MCF 10A (cell line): Measurements from ENCODE around the gene FBXO15. TPM values are rescaled to one million over a fixed set of nuclear protein-coding genes. Genes with fewer than 3 reads are reported as not detected.

Source experiments
- BruUV-seq: library from RNA; stranded (reverse); fragments of 400-500 nt; replicated peaks from 2 replicates; lab custom pipeline; 2021; lab: Mats Ljungman, UMichigan
- CTCF ChIA-PET: fragments of 300-600 bp; sonication (Branson Sonifier 250); formaldehyde crosslinking; extraction: SDS; loops from one replicate; lab custom pipeline; 2021; ENCODE audit warnings: antibody characterized with exemption, inconsistent platforms; lab: Yijun Ruan, JAX
- POLR2A ChIA-PET: fragments of 300-600, 350-650 bp; sonication (Branson Sonifier 250); formaldehyde crosslinking; extraction: SDS; loops from one replicate; lab custom pipeline; 2020; ENCODE audit warnings: antibody characterized with exemption, inconsistent platforms; lab: Yijun Ruan, JAX
- DNase-seq: peaks from one replicate; pipeline ENCODE4 v3.0.0-alpha.2; 2018; ENCODE audit not compliant: unreplicated experiment
- H3K27ac Mint-ChIP-seq: one replicate; pipeline ENCODE4 v1.8.0; 2022; ENCODE audit warnings: mild to moderate bottlenecking, low read depth, mixed read lengths; ENCODE audit not compliant: unreplicated experiment
- H3K27me3 Mint-ChIP-seq: one replicate; pipeline ENCODE4 v1.8.0; 2022; ENCODE audit warnings: mixed read lengths; ENCODE audit not compliant: insufficient read depth, unreplicated experiment
- H3K36me3 Mint-ChIP-seq: one replicate; pipeline ENCODE4 v1.8.0; 2022; ENCODE audit warnings: mild to moderate bottlenecking, moderate library complexity, mixed read lengths; ENCODE audit not compliant: insufficient read depth, unreplicated experiment
- H3K4me1 Mint-ChIP-seq: one replicate; pipeline ENCODE4 v1.8.0; 2022; ENCODE audit warnings: mixed read lengths; ENCODE audit not compliant: insufficient read depth, unreplicated experiment
- H3K4me3 Mint-ChIP-seq: one replicate; pipeline ENCODE4 v1.8.0; 2022; ENCODE audit warnings: mild to moderate bottlenecking, moderate library complexity, mixed read lengths; ENCODE audit not compliant: unreplicated experiment
- H3K9me3 Mint-ChIP-seq: one replicate; pipeline ENCODE4 v1.8.0; 2022; ENCODE audit warnings: mixed read lengths; ENCODE audit not compliant: unreplicated experiment
- CTCF ChIP-seq: fragments of 200-600 bp; IDR thresholded peaks from one replicate; pipeline ENCODE4 v1.8.0; 2022; ENCODE audit warnings: antibody characterized with exemption, mild to moderate bottlenecking; ENCODE audit not compliant: unreplicated experiment
- intact Hi-C: fragments of 100-400 bp; cut with micrococcal nuclease; formaldehyde crosslinking; loops from 2 replicates; pipeline ENCODE4 v1.14.1; 2022
- total RNA-seq: library from RNA; stranded (reverse); gene quantifications from 2 replicates; pipeline ENCODE4 v1.2.3, GENCODE V29; 2022

The FBXO15 gene
- total RNA-seq, 1 experiment from 2014 or later = 0.79 TPM

GRCh38 chr18:74097803-74098202, 49.8 kb downstream of the FBXO15 start:
- ChIA-PET POLR2A (no interaction called here), CTCF (interaction anchor here (0.7 to 1.1 kb wide), 3 partner anchors 26 to 397 kb away, joined by 3 to 5 read pairs (median 3); no protein-coding TSS in a partner anchor)
- no peak for TF ChIP-seq CTCF
- Mint-ChIP-seq H3K4me1 (no peaks in the 10 kb centered on the region), H3K4me3 (no peak overlapping the region), H3K27me3 (no peaks in the 10 kb centered on the region), H3K36me3 (no peaks in the 10 kb centered on the region), H3K9me3 (peaks cover 10% of the 10 kb centered on the region), H3K27ac (no peak overlapping the region)
- no peak for DNase-seq
- intact Hi-C loops = no loop called here
- BruUV-seq = no TSS peak

- Mint-ChIP-seq H3K27ac (no peak overlapping the region), H3K27me3 (no peaks in the 10 kb centered on the region), H3K4me1 (no peaks in the 10 kb centered on the region), H3K36me3 (no peaks in the 10 kb centered on the region), H3K9me3 (peaks cover 9% of the 10 kb centered on the region), H3K4me3 (no peak overlapping the region)
- DNase-seq = no peak
- ChIA-PET CTCF (interaction anchor here (0.6 to 1.4 kb wide), 5 partner anchors 9 to 1491 kb away, joined by 3 to 7 read pairs (median 5); no protein-coding TSS in a partner anchor), POLR2A (no interaction called here)
- TF ChIP-seq CTCF = no peak
- intact Hi-C loops = no loop called here
- BruUV-seq = no TSS peak
Measured at GRCh38 chr18:74092922-74093321, 54.7 kb downstream of the FBXO15 start.

GRCh38 chr18:74084184-74084855, 63.3 kb downstream of the FBXO15 start:
- Mint-ChIP-seq H3K4me1 (no peaks in the 10 kb centered on the region), H3K36me3 (no peaks in the 10 kb centered on the region), H3K27ac (no peak overlapping the region), H3K4me3 (no peak overlapping the region), H3K27me3 (no peaks in the 10 kb centered on the region), H3K9me3 (peaks cover 9% of the 10 kb centered on the region)
- no peak for DNase-seq
- BruUV-seq = no TSS peak
- TF ChIP-seq CTCF = no peak
- ChIA-PET CTCF (interaction anchor here (1.2 kb wide), 1 partner anchor 8 kb away, joined by 7 read pairs; no protein-coding TSS in a partner anchor), POLR2A (no interaction called here)
- intact Hi-C loops = no loop called here

- POLR2A ChIA-PET = no interaction called here
- intact Hi-C loops = no loop called here
- Mint-ChIP-seq H3K4me1 (no peaks in the 10 kb centered on the region), H3K36me3 (no peaks in the 10 kb centered on the region), H3K27me3 (no peaks in the 10 kb centered on the region), H3K27ac (no peak overlapping the region), H3K9me3 (peaks cover 2% of the 10 kb centered on the region), H3K4me3 (no peak overlapping the region)
- no peak for TF ChIP-seq CTCF
- CTCF ChIA-PET = interaction anchor here (0.6 to 1.6 kb wide), 5 partner anchors 9 to 1382 kb away, joined by 3 to 7 read pairs (median 4); no protein-coding TSS in a partner anchor
- BruUV-seq = no TSS peak
- DNase-seq = no peak
Measured at GRCh38 chr18:74083557-74083952, 64.1 kb downstream of the FBXO15 start.
